NCI-H748 treated with DMSO at 0.1 percent for 48 hours (cell line): ENCODE measurements around the gene THPO.

ENCODE experiments used
- DNase-seq: peaks from one replicate; lab custom pipeline; 2025; lab: John Stamatoyannopoulos, UW

THPO gene

GRCh38 chr3:184384856-184385422 lies 6.9 kb upstream of the THPO start:
- DNase-seq: no peak

- no peak for DNase-seq
These were observed 6.3 kb upstream of the THPO start for GRCh38 chr3:184384342-184384741.

- no peak for DNase-seq
These were observed 5.2 kb upstream of the THPO start for GRCh38 chr3:184383033-184383740.

- no peak for DNase-seq
These were observed 4.5 kb upstream of the THPO start for GRCh38 chr3:184382326-184383032.

- DNase-seq: no peak
These were observed 3.5 kb upstream of the THPO start for GRCh38 chr3:184381261-184382224.

GRCh38 chr3:184380627-184381260 lies 2.7 kb upstream of the THPO start:
- no peak for DNase-seq

- DNase-seq: no peak
These were observed 2.2 kb upstream of the THPO start for GRCh38 chr3:184380185-184380626.

GRCh38 chr3:184379358-184380184 lies 1.6 kb upstream of the THPO start, which contains the start of gene CHRD:
Gene CHRD, plus strand, starts transcription at chr3:184380054. Its CDS starts 265 bp downstream, at chr3:184380319.
- no peak for DNase-seq

- no peak for DNase-seq
These were observed 797 bp upstream of the THPO start for GRCh38 chr3:184378651-184379357.

- DNase-seq: no peak
These were observed 633 bp downstream of the THPO start for GRCh38 chr3:184377374-184377773.

GRCh38 chr3:184375747-184376461 lies 2.1 kb downstream of the THPO start:
- DNase-seq: no peak

- no peak for DNase-seq
These were observed 4.6 kb downstream of the THPO start for GRCh38 chr3:184373422-184373821.

GRCh38 chr3:184372911-184373310 lies 5.1 kb downstream of the THPO start:
- DNase-seq: no peak

- no peak for DNase-seq
These were observed 5.6 kb downstream of the THPO start for GRCh38 chr3:184372296-184372821.

GRCh38 chr3:184371570-184372018 lies 6.4 kb downstream of the THPO start:
- DNase-seq: peak; percentile 58

GRCh38 chr3:184368586-184369183 lies 9.3 kb downstream of the THPO start:
- DNase-seq: no peak

GRCh38 chr3:184368116-184368515 lies 9.9 kb downstream of the THPO start:
- DNase-seq: no peak

- DNase-seq: no peak
These were observed 11.3 kb downstream of the THPO start for GRCh38 chr3:184366619-184367289.
